HepG2 (cell line): Measurements from ENCODE around the gene CCDC178.

Experiments
- BRCA1 ChIP-seq: sonication (generic); formaldehyde crosslinking; IDR thresholded peaks from 2 replicates; pipeline ENCODE4 v1.4.0; 2020; ENCODE audit warnings: missing genetic modification reagents
- CTCF ChIP-seq: sonication (generic); formaldehyde crosslinking; IDR thresholded peaks from 2 replicates; pipeline ENCODE4 v1.5.0; 2020; ENCODE audit warnings: mild to moderate bottlenecking, missing genetic modification reagents, moderate library complexity
- ELF4 ChIP-seq: sonication (generic); formaldehyde crosslinking; IDR thresholded peaks from 2 replicates; pipeline ENCODE4 v1.5.0; 2020; ENCODE audit warnings: missing genetic modification reagents, mild to moderate bottlenecking, moderate library complexity, borderline replicate concordance
- GABPA ChIP-seq, 2 experiments: IDR thresholded peaks; 2 replicates each; pipeline ENCODE4 v1.6.1; 2011 to 2016; ENCODE audit warnings: low read depth in 2 of 2, low read length in 1 of 2, missing biosample characterization in 1 of 2, missing genetic modification characterization in 1 of 2
- HCFC1 ChIP-seq: fragments of 150-350 bp; IDR thresholded peaks from 2 replicates; pipeline ENCODE4 v1.6.1; 2014; ENCODE audit warnings: low read depth, low read length
- MAFK ChIP-seq, 2 experiments: IDR thresholded peaks in 1 of 2; conservative IDR thresholded peaks in 1 of 2; 2 replicates each; pipeline ENCODE4 v1.6.1; 2011; ENCODE audit warnings: improper control_type of control experiment in 2 of 2, low read length in 2 of 2
- MLLT10 ChIP-seq: sonication (generic); formaldehyde crosslinking; IDR thresholded peaks from 2 replicates; pipeline ENCODE4 v1.4.0; 2020; ENCODE audit warnings: missing genetic modification reagents
- NKX3-1 ChIP-seq: sonication (generic); formaldehyde crosslinking; IDR thresholded peaks from 2 replicates; pipeline ENCODE4 v1.5.0; 2020; ENCODE audit warnings: missing genetic modification reagents
- NR1H2 ChIP-seq: sonication (generic); formaldehyde crosslinking; IDR thresholded peaks from 2 replicates; pipeline ENCODE4 v1.8.1; 2022; ENCODE audit warnings: low read depth, missing genetic modification reagents, borderline replicate concordance
- ZFAT ChIP-seq: sonication (generic); formaldehyde crosslinking; conservative IDR thresholded peaks from 2 replicates; pipeline ENCODE4 v1.8.1; 2023; ENCODE audit warnings: missing genetic modification reagents, inconsistent platforms
- ZNF674 ChIP-seq: sonication (generic); formaldehyde crosslinking; IDR thresholded peaks from 2 replicates; pipeline ENCODE4 v1.5.0; 2020; ENCODE audit warnings: low read depth, mild to moderate bottlenecking, missing genetic modification reagents

GRCh38 chr18:33282142-33282541 is 158.4 kb downstream of the CCDC178 start:
- TF ChIP-seq BRCA1 (CRISPR knock-in tag) (no peak), NR1H2 (CRISPR knock-in tag) (no peak), HCFC1 (no peak), ELF4 (CRISPR knock-in tag) (no peak), ZNF674 (CRISPR knock-in tag) (no peak), MAFK (conservative IDR thresholded peaks at IDR 0.05 in 1 of 2, IDR thresholded peaks at IDR 0.05 in 1 of 2; ENCODE audit: low read length in 2 of 2) (no peak), MLLT10 (CRISPR knock-in tag) (no peak), CTCF (CRISPR knock-in tag) (no peak), NKX3-1 (CRISPR knock-in tag) (no peak), ZFAT (CRISPR knock-in tag) (no peak), GABPA (IDR thresholded peaks at IDR 0.05; ENCODE audit: low read depth, low read length) (no peak), GABPA (CRISPR knock-in tag; IDR thresholded peaks at IDR 0.05; ENCODE audit: low read depth) (no peak)
